Mesothelial cell of epicardium (in vitro differentiated cells): ENCODE data around the gene MED22. TPM values are rescaled to one million over a fixed set of nuclear protein-coding genes. Genes with fewer than 3 reads are reported as not detected.

ENCODE experiments used
- DNase-seq, 2 experiments: peaks; one replicate each; pipeline ENCODE4 v3.0.0; 2021; ENCODE audit warnings: low spot score in 2 of 2; ENCODE audit not compliant: unreplicated experiment in 2 of 2
- H3K27ac Mint-ChIP-seq: 2 replicates; pipeline ENCODE4 v1.8.0; 2021; ENCODE audit warnings: mixed read lengths
- H3K27me3 Mint-ChIP-seq: 2 replicates; pipeline ENCODE4 v1.8.0; 2021; ENCODE audit warnings: low read depth, mixed read lengths
- H3K36me3 Mint-ChIP-seq: 2 replicates; pipeline ENCODE4 v1.8.0; 2021; ENCODE audit warnings: mixed read lengths
- H3K4me1 Mint-ChIP-seq: 2 replicates; pipeline ENCODE4 v1.8.0; 2021; ENCODE audit warnings: mixed read lengths
- H3K4me3 Mint-ChIP-seq: 2 replicates; pipeline ENCODE4 v1.8.0; 2021; ENCODE audit warnings: mild to moderate bottlenecking, moderate library complexity, mixed read lengths
- H3K9me3 Mint-ChIP-seq: 2 replicates; pipeline ENCODE4 v1.8.0; 2021; ENCODE audit warnings: mixed read lengths
- CTCF ChIP-seq: fragments of 200-600 bp; sonication (generic); IDR thresholded peaks from one replicate; pipeline ENCODE4 v1.5.0; 2021; ENCODE audit warnings: antibody characterized with exemption; ENCODE audit not compliant: unreplicated experiment
- total RNA-seq: library from RNA; stranded (reverse); gene quantifications from 3 replicates; pipeline ENCODE4 v1.2.1, GENCODE V29; 2021

MED22 gene
- total RNA-seq, 1 donor from 2014 or later: 35.1 TPM

DNA sequence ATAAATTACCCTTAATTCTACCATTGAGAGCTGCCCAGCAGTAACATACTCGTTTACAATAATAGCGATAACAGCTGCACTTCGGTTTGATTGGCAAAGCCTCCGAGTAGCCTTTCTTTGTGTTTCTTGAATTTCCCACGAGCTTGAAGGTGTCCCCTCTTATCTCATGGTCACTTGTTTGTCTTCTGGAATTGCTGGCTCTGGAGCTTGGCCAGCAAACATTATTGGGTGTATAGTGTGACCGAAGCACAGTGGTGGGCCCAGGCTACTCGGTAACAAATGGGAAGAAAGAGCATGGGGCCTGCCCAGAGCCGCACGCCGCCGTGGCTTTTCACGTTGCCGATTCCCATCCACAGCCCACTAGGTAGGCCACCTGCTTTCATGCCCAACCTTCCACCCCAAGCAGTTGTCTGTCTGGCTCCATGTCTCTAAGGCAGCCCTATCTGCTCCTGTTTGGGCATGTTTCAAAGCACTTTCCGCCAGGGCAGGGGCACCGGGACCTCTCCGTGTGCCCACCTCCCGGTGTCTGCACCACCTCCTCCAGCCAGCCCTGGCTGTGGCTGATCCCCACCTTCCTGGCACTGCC is 36.9 kb upstream of the MED22 start:
- no peak overlapping the region for H3K4me3 Mint-ChIP-seq
- no peaks in the 10 kb centered on the region for H3K9me3 Mint-ChIP-seq
- H3K27ac Mint-ChIP-seq: no peak overlapping the region
- peaks cover 2% of the 10 kb centered on the region for H3K27me3 Mint-ChIP-seq
- no peaks in the 10 kb centered on the region for H3K4me1 Mint-ChIP-seq
- DNase-seq: no peak
- H3K36me3 Mint-ChIP-seq: no peaks in the 10 kb centered on the region
- no peak for TF ChIP-seq CTCF

DNA sequence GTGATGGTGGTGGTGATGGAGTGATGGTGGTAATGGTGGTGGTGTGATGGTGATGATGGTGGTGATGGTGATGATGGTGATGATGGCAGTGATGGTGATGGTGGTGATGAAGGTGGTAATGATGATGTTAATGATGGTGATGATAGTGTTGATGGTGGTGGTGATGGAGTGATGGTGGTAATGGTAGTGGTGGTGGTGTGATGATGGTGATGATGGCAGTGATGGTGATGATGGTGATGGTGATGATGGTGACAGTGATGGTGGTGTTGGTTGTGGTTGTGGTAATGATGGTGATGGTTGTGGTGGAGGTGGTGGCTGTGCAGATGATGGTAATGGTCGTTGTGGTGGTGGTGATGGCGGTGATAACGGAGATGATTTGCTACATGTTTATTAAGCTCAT is 35.5 kb upstream of the MED22 start:
- H3K4me1 Mint-ChIP-seq: no peaks in the 10 kb centered on the region
- H3K27me3 Mint-ChIP-seq: no peaks in the 10 kb centered on the region
- H3K9me3 Mint-ChIP-seq: no peaks in the 10 kb centered on the region
- no peak for DNase-seq
- no peaks in the 10 kb centered on the region for H3K36me3 Mint-ChIP-seq
- no peak overlapping the region for H3K27ac Mint-ChIP-seq
- TF ChIP-seq CTCF: no peak
- H3K4me3 Mint-ChIP-seq: no peak overlapping the region

DNA sequence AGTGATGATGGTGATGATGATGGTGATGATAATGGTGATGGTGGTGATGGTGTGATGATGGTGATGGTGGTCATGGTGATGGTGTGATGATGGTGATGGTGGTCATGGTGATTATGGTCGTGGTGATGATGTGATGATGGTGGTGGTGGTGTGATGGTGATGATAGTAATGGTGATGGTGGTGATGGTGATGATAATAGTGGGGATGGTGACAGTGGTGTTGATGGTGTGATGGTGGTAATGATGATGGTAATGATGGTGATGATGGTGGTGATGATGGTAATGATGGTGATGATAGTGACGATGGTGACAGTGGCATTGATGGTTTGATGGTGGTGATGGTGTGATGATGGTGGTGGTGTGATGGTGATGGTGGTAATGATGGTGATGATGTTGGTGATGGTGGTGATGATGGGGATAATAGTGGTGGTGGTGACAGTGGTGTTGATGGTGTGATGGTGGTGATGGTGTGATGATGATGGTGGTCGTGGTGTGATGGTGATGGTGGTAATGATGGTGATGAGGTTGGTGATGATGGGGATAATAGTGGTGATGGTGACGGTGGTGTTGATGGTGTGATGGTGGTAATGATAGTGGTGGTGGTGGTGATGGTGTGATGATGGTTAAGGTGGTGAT is 34.7 kb upstream of the MED22 start:
- Mint-ChIP-seq H3K27me3 (no peaks in the 10 kb centered on the region), H3K4me3 (no peak overlapping the region), H3K9me3 (no peaks in the 10 kb centered on the region), H3K36me3 (no peaks in the 10 kb centered on the region), H3K27ac (no peak overlapping the region), H3K4me1 (no peaks in the 10 kb centered on the region)
- no peak for TF ChIP-seq CTCF
- DNase-seq: no peak

DNA sequence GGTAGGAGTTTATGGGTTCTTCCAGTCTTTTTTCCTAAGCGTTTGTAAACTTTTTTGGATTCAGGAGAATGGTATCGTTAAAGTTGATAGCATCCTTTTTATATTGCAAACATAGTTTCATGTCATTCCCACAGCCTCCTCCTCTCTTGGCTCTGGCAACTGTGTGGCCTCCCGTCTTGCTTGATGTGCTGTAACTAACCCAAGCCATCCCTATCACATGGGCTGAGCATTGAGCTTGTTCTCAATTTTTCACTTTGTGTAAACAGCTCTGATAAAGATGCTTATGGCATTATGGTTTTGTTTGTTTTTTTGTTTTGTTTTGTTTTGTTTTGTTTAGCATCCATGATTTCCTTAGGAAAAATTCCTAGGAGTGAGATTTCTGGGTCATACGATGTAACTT is 32.8 kb upstream of the MED22 start:
- Mint-ChIP-seq H3K4me3 (no peak overlapping the region), H3K27me3 (no peaks in the 10 kb centered on the region), H3K9me3 (no peaks in the 10 kb centered on the region), H3K4me1 (peaks cover 2% of the 10 kb centered on the region), H3K36me3 (no peaks in the 10 kb centered on the region), H3K27ac (no peak overlapping the region)
- DNase-seq: no peak
- TF ChIP-seq CTCF: no peak

DNA sequence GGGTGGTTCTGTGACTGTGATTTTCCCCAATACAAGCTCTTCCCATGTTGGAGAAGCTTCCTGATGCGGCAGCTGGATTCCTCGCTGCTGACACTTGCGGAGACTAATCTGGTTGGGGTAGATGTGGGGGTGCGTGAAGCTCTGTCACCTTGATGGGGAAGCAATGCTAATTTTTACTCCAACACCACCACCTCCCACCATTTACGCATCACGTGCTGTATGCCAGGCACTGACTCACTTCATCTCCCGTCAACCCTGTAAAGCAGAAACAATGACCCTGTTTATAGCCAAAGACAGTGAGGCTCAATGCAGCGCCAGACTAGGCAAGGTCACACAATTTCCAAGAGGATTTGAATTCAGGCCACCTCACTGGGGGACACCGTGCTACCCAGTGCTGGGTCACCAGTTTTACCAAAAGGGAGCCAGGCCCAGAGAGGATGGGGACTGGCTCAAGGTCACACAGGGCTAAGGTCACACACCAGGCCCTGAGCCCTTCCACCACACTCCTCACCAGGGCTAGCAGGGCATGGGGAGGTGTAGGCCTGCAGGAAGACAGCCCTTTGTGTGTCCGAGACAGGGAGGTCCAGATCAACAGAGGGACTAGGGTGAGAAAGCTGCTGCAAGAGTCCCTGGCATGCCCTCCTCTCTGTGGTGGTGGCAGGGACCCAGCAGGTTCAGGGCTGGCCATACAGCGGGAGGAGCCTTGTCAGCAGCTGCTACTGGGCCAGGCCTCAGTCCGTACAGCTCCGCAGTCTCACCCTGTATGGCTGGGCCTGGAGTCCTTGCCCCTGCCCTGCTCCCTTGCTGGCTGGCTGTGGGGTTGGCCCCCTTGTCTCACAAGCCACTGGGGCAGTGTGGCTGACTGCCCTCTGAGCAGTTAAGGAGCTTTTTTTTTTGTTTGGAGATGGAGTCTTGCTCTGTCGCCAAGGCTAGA is 31.5 kb upstream of the MED22 start:
- no peak for TF ChIP-seq CTCF
- Mint-ChIP-seq H3K4me3 (no peak overlapping the region), H3K4me1 (peaks cover 9% of the 10 kb centered on the region), H3K9me3 (no peaks in the 10 kb centered on the region), H3K36me3 (no peaks in the 10 kb centered on the region), H3K27ac (no peak overlapping the region), H3K27me3 (no peaks in the 10 kb centered on the region)
- no peak for DNase-seq
